Endodermal cell (in vitro differentiated cells): ENCODE measurements around the gene CCNK. TPM values are rescaled to one million over a fixed set of nuclear protein-coding genes. Genes with fewer than 3 reads are reported as not detected.

Experiments
- DNase-seq: peaks from one replicate; pipeline ENCODE4 v3.0.0-alpha.2; 2017
- H3K27ac ChIP-seq: 2 replicates; pipeline ENCODE4 v1.5.1; 2013; ENCODE audit warnings: mild to moderate bottlenecking, low read depth, low read length, moderate library complexity
- H3K27me3 ChIP-seq: 2 replicates; pipeline ENCODE4 v1.6.1; 2013; ENCODE audit warnings: mild to moderate bottlenecking, low read length, moderate library complexity; ENCODE audit not compliant: insufficient read depth, control insufficient read depth, poor library complexity, severe bottlenecking
- H3K36me3 ChIP-seq: 2 replicates; pipeline ENCODE4 v1.7.0; 2013; ENCODE audit warnings: mild to moderate bottlenecking, low read length, moderate library complexity; ENCODE audit not compliant: control insufficient read depth, insufficient read depth
- H3K4me1 ChIP-seq: one replicate; pipeline ENCODE4 v1.7.0; 2013; ENCODE audit warnings: low read length; ENCODE audit not compliant: control insufficient read depth, insufficient read depth
- H3K4me3 ChIP-seq: 2 replicates; pipeline ENCODE4 v1.5.1; 2013; ENCODE audit warnings: mild to moderate bottlenecking, low read length, moderate library complexity
- H3K9ac ChIP-seq: 2 replicates; pipeline ENCODE4 v1.6.1; 2013; ENCODE audit warnings: mild to moderate bottlenecking, low read length, moderate library complexity; ENCODE audit not compliant: poor library complexity, severe bottlenecking; ENCODE audit errors: extremely low read depth
- H3K9me3 ChIP-seq: 2 replicates; pipeline ENCODE4 v1.6.1; 2013; ENCODE audit warnings: mild to moderate bottlenecking, low read length, moderate library complexity; ENCODE audit not compliant: control insufficient read depth
- H3K27ac Mint-ChIP-seq: 2 replicates; pipeline ENCODE4 v1.8.0; 2020; ENCODE audit warnings: mixed read lengths
- H3K27me3 Mint-ChIP-seq: 2 replicates; pipeline ENCODE4 v1.8.0; 2021; ENCODE audit warnings: mild to moderate bottlenecking, mixed read lengths; ENCODE audit not compliant: insufficient read depth
- H3K36me3 Mint-ChIP-seq: 2 replicates; pipeline ENCODE4 v1.8.0; 2020; ENCODE audit warnings: low read depth, mixed read lengths
- H3K4me1 Mint-ChIP-seq: 2 replicates; pipeline ENCODE4 v1.8.0; 2020; ENCODE audit warnings: mixed read lengths
- H3K4me3 Mint-ChIP-seq: 2 replicates; pipeline ENCODE4 v1.8.0; 2020; ENCODE audit warnings: mild to moderate bottlenecking, moderate library complexity, mixed read lengths
- H3K9me3 Mint-ChIP-seq: 2 replicates; pipeline ENCODE4 v1.8.0; 2020; ENCODE audit warnings: mild to moderate bottlenecking, mixed read lengths
- CTCF ChIP-seq: fragments of 200-600 bp; sonication (generic); conservative IDR thresholded peaks from 2 replicates; pipeline ENCODE4 v1.5.0; 2021; ENCODE audit warnings: antibody characterized with exemption, mild to moderate bottlenecking
- WGBS, 2 experiments: methylation state at CpG; one replicate each; pipeline versions ENCODE4 v1.1.5 to v1.1.7; 2013; ENCODE audit warnings: missing lambda C conversion rate in 2 of 2, mixed read lengths in 1 of 2; ENCODE audit not compliant: insufficient coverage in 1 of 2, insufficient read length in 1 of 2; 5-methylcytosine and 5-hydroxymethylcytosine counted together
- total RNA-seq, 2 donors: library from RNA; stranded (reverse); fragmentation: NEBNext Ultra II Directional in 1 of 2; extraction: Animal tissue kit (Norgen Biotek cat#: 25700) in 1 of 2; gene quantifications; 2 replicates in 1 of 2; 3 replicates in 1 of 2; pipeline ENCODE4 v1.2.1, GENCODE V29; 2021

The CCNK gene
- total RNA-seq, 2 donors from 2014 or later = 71.5 to 77.1 TPM

- Histone ChIP-seq H3K9me3 (no peaks in the 10 kb centered on the region), H3K27ac (no peak overlapping the region), H3K4me3 (no peak overlapping the region), H3K36me3 (no peaks in the 10 kb centered on the region), H3K4me1 (peaks cover 1% of the 10 kb centered on the region), H3K9ac (no peak overlapping the region), H3K27me3 (no peaks in the 10 kb centered on the region)
- 78 to 86% methylated on average over 5 to 9 of the region's 9 CpGs for WGBS, 2 experiments
- no peak for TF ChIP-seq CTCF
- Mint-ChIP-seq H3K27ac (no peak overlapping the region), H3K4me3 (no peak overlapping the region), H3K4me1 (peaks cover 13% of the 10 kb centered on the region), H3K9me3 (peaks cover 2% of the 10 kb centered on the region), H3K27me3 (no peaks in the 10 kb centered on the region), H3K36me3 (peaks cover 5% of the 10 kb centered on the region)
- DNase-seq = no peak
Observed at GRCh38 chr14:99554757-99555531, 73.7 kb downstream of the CCNK start.

- Histone ChIP-seq H3K36me3 (no peaks in the 10 kb centered on the region), H3K9ac (no peak overlapping the region), H3K27me3 (no peaks in the 10 kb centered on the region), H3K27ac (no peak overlapping the region), H3K4me3 (no peak overlapping the region), H3K4me1 (no peaks in the 10 kb centered on the region), H3K9me3 (no peaks in the 10 kb centered on the region)
- no peaks in the 10 kb centered on the region for H3K27me3 Mint-ChIP-seq
- peaks cover 1% of the 10 kb centered on the region for H3K4me1 Mint-ChIP-seq
- WGBS, 2 experiments = 94 to 96% methylated on average over 10 of the region's 10 CpGs
- H3K27ac Mint-ChIP-seq = no peak overlapping the region
- DNase-seq = no peak
- H3K9me3 Mint-ChIP-seq = peaks cover 2% of the 10 kb centered on the region
- H3K4me3 Mint-ChIP-seq = no peak overlapping the region
- H3K36me3 Mint-ChIP-seq = peaks cover 5% of the 10 kb centered on the region
- TF ChIP-seq CTCF = no peak
Observed at GRCh38 chr14:99556134-99556791, 75.1 kb downstream of the CCNK start.

GRCh38 chr14:99559286-99559990 lies 78.2 kb downstream of the CCNK start:
- no peak overlapping the region for H3K27ac Mint-ChIP-seq
- no peak for TF ChIP-seq CTCF
- no peaks in the 10 kb centered on the region for H3K27me3 Mint-ChIP-seq
- no peaks in the 10 kb centered on the region for H3K27me3 ChIP-seq
- WGBS, 2 experiments = 88 to 93% methylated on average over 14 to 16 of the region's 16 CpGs
- H3K36me3 Mint-ChIP-seq = peaks cover 5% of the 10 kb centered on the region
- no peak overlapping the region for H3K9ac ChIP-seq
- peak overlapping the region; percentile 2 for H3K27ac ChIP-seq
- no peaks in the 10 kb centered on the region for H3K9me3 ChIP-seq
- peaks cover 2% of the 10 kb centered on the region for H3K9me3 Mint-ChIP-seq
- H3K36me3 ChIP-seq = no peaks in the 10 kb centered on the region
- H3K4me1 Mint-ChIP-seq = peaks cover 11% of the 10 kb centered on the region
- H3K4me1 ChIP-seq = no peaks in the 10 kb centered on the region
- no peak for DNase-seq
- no peak overlapping the region for H3K4me3 ChIP-seq
- H3K4me3 Mint-ChIP-seq = no peak overlapping the region
